Measurements from ENCODE around the gene MRPL45. TPM values are rescaled to one million over a fixed set of nuclear protein-coding genes. Genes with fewer than 3 reads are reported as not detected.

Gene MRPL45
- polyA plus RNA-seq, 1 of the 3 experiments (the other 2 are of a cell fraction): 35.5 TPM

DNA sequence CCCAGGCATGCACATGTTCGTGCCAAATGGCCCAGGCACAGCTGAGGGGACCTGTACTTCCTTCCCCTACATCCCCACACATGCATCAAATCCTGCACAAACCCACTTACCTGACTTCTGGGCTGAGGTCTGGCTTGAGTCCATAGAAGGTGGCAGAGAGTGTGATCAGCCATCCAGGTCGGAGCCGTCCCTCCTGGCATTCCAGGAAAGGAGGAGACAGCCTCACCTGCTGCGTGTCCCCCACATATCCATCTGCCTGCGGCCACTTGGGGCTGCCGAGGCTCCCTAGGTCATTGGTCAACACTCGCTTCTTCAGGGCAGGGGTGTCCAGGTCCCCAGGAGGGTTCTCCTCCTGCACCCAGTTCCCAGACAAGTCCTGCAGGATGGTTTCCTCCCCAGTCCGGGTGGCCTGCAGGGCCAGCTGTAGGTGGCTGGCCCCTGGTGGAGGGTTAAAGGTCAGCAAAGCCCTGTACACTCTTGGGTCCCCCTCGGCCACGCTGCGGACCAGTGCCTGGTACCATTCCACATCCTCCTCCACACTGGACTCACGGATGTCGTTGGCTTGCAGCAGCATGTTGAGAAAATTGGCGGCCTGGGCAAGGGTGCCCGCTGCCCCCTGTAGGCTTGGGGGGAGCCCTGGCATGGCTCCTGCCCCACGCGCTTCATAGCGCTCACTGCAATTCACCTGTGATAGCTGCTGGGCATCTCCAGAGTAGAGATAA, 46.1 kb downstream of the MRPL45 start (continued):
- no peak for TF ChIP-seq NRF1 (IDR thresholded peaks at IDR 0.05; ENCODE audit: low read depth, low read length)

DNA sequence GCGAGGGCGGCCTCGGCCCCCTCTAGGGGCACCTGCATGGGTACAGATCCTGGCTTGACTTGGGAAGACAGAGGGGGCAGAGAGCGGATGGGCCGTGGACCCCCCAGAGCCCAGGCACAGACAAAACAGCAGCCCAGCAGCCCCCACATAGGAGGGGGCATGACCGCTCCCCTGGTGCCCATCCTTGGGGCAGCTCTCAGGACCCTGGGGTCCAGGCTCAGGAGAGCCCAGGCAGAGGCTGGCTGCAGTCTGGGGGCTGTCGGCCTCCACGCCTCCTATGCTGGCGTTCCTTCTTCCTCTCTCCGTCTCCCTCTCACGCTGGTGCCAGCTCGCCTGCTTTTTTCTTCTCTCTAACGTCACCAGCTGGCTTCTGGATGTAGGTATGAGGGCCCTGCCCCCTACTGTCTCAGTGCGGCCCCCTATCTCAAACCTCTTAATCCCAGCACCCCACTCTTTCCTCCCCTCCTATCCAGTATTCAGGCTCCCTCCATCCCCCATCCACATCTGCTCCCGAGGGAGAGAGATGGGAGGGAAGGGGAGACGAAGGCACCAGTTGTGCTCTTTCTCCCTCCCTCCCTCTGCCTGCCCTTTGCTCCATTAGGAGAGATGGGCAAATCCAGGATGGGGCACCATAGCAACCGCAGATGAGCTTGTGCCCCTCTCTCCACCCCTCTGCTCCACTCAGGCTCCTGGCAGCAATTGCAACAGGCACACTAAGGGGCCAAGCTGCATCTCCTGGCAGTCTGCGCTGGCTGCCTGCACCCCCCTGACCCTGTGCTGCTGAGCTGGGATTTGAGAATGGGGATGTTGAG, 46.8 kb downstream of the MRPL45 start, which contains the start of gene GPR179:
GPR179 (minus strand) TSS at position 349 of the 812 bp plus-strand sequence; CDS start at position 182, 167 bp downstream.
- no peak for TF ChIP-seq MEF2A (IDR thresholded peaks at IDR 0.05; ENCODE audit: borderline replicate concordance, low read depth)
- no peak for TF ChIP-seq JUND (IDR thresholded peaks at IDR 0.05)
- TF ChIP-seq, protein P1, sequence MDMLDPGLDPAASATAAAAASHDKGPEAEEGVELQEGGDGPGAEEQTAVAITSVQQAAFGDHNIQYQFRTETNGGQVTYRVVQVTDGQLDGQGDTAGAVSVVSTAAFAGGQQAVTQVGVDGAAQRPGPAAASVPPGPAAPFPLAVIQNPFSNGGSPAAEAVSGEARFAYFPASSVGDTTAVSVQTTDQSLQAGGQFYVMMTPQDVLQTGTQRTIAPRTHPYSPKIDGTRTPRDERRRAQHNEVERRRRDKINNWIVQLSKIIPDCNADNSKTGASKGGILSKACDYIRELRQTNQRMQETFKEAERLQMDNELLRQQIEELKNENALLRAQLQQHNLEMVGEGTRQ (IDR thresholded peaks at IDR 0.05; ENCODE audit: borderline replicate concordance, low read depth, low read length): no peak
- TF ChIP-seq EZH2phosphoT487 (IDR thresholded peaks at IDR 0.05; ENCODE audit: borderline replicate concordance, low read depth): no peak
- no peak for TF ChIP-seq GABPA (IDR thresholded peaks at IDR 0.05; ENCODE audit: low read depth)
- no peak for TF ChIP-seq RAD21 (IDR thresholded peaks at IDR 0.05; ENCODE audit: low read length)
- TF ChIP-seq, protein P2, sequence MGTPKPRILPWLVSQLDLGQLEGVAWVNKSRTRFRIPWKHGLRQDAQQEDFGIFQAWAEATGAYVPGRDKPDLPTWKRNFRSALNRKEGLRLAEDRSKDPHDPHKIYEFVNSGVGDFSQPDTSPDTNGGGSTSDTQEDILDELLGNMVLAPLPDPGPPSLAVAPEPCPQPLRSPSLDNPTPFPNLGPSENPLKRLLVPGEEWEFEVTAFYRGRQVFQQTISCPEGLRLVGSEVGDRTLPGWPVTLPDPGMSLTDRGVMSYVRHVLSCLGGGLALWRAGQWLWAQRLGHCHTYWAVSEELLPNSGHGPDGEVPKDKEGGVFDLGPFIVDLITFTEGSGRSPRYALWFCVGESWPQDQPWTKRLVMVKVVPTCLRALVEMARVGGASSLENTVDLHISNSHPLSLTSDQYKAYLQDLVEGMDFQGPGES (IDR thresholded peaks at IDR 0.05; ENCODE audit: low read depth, low read length): no peak
- Histone ChIP-seq H3K9ac (no peak within 1 kb of the TSS), H2AFZ (ENCODE audit: low read depth) (no peak within 1 kb of the TSS), H3K9me3 (no peaks in the 10 kb centered on the region), H3K36me3 (replicated peaks in 1 of 2; ENCODE audit: control insufficient read depth in 1 of 2, insufficient read depth in 2 of 2, low read length in 1 of 2) (no peaks in the 10 kb centered on the region), H3K4me3 (ENCODE audit: low read depth in 2 of 2, low read length in 1 of 2) (no peak within 1 kb of the TSS), H3K9me2 (no peaks in the 10 kb centered on the region), H3F3A (replicated peaks; ENCODE audit: insufficient read depth) (no peaks in the 10 kb centered on the region), H3K27ac (ENCODE audit: low read depth in 2 of 2, low read length in 1 of 2) (no peak within 1 kb of the TSS), H3K79me2 (ENCODE audit: insufficient read depth) (no peaks in the 10 kb centered on the region), H3K27me3 (ENCODE audit: insufficient read depth) (no peaks in the 10 kb centered on the region), H3K4me2 (no peak within 1 kb of the TSS), H3K4me1 (ENCODE audit: control insufficient read depth in 1 of 2, insufficient read depth in 2 of 2, low read depth in 1 of 2, low read length in 1 of 2) (peaks cover 0 to 11% of the 10 kb centered on the region in 2 experiments; a peak in 1 of 4 replicates), H4K20me1 (ENCODE audit: insufficient read depth) (no peaks in the 10 kb centered on the region)
- ChIA-PET CTCF (interaction anchor here (0.8 to 24.7 kb wide), 4 partner anchors 13 to 100 kb away, joined by 3 to 423 read pairs (median 153); no protein-coding TSS in a partner anchor), POLR2A (no interaction called here)
- peak; percentile 33 for DNase-seq
- 78% methylated on average over 15 of the region's 18 CpGs for WGBS (ENCODE audit: low lambda C conversion rate)

DNA sequence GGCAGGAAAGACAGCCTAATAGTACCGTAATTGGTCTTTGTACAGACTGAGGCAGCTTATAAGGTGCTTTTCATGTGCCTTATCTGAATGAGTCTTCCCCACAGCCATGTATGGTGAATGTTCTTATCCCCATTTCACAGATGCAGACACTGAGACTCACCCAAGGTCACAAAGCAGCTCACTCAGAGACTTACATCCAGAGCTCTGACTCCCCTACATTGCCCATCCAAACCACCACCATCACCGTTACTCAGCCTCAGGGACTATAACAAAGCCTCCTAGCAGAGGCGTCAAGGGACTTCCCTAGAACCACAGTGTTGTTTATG, 47.4 kb downstream of the MRPL45 start:
- no peak for DNase-seq
- Histone ChIP-seq H3K4me1 (ENCODE audit: control insufficient read depth in 1 of 2, insufficient read depth in 2 of 2, low read depth in 1 of 2, low read length in 1 of 2) (peaks cover 0 to 11% of the 10 kb centered on the region in 2 experiments; a peak in 1 of 4 replicates), H3K4me3 (ENCODE audit: low read depth in 2 of 2, low read length in 1 of 2) (no peak overlapping the region), H3K79me2 (ENCODE audit: insufficient read depth) (no peaks in the 10 kb centered on the region), H3K27me3 (ENCODE audit: insufficient read depth) (no peaks in the 10 kb centered on the region), H3K9me2 (no peaks in the 10 kb centered on the region), H2AFZ (ENCODE audit: low read depth) (no peak overlapping the region), H3K27ac (ENCODE audit: low read depth in 2 of 2, low read length in 1 of 2) (no peak overlapping the region), H3K9ac (no peak overlapping the region), H3K36me3 (replicated peaks in 1 of 2; ENCODE audit: control insufficient read depth in 1 of 2, insufficient read depth in 2 of 2, low read length in 1 of 2) (no peaks in the 10 kb centered on the region), H3F3A (replicated peaks; ENCODE audit: insufficient read depth) (no peaks in the 10 kb centered on the region), H4K20me1 (ENCODE audit: insufficient read depth) (no peaks in the 10 kb centered on the region), H3K4me2 (no peak overlapping the region), H3K9me3 (no peaks in the 10 kb centered on the region)
- 82% methylated on average over 3 of the region's 3 CpGs for WGBS (ENCODE audit: low lambda C conversion rate)
- no peak for TF ChIP-seq EZH2phosphoT487 (IDR thresholded peaks at IDR 0.05; ENCODE audit: borderline replicate concordance, low read depth)
- TF ChIP-seq, protein P3, sequence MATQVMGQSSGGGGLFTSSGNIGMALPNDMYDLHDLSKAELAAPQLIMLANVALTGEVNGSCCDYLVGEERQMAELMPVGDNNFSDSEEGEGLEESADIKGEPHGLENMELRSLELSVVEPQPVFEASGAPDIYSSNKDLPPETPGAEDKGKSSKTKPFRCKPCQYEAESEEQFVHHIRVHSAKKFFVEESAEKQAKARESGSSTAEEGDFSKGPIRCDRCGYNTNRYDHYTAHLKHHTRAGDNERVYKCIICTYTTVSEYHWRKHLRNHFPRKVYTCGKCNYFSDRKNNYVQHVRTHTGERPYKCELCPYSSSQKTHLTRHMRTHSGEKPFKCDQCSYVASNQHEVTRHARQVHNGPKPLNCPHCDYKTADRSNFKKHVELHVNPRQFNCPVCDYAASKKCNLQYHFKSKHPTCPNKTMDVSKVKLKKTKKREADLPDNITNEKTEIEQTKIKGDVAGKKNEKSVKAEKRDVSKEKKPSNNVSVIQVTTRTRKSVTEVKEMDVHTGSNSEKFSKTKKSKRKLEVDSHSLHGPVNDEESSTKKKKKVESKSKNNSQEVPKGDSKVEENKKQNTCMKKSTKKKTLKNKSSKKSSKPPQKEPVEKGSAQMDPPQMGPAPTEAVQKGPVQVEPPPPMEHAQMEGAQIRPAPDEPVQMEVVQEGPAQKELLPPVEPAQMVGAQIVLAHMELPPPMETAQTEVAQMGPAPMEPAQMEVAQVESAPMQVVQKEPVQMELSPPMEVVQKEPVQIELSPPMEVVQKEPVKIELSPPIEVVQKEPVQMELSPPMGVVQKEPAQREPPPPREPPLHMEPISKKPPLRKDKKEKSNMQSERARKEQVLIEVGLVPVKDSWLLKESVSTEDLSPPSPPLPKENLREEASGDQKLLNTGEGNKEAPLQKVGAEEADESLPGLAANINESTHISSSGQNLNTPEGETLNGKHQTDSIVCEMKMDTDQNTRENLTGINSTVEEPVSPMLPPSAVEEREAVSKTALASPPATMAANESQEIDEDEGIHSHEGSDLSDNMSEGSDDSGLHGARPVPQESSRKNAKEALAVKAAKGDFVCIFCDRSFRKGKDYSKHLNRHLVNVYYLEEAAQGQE (IDR thresholded peaks at IDR 0.05; ENCODE audit: low read depth, low read length): no peak
- no peak for TF ChIP-seq RAD21 (IDR thresholded peaks at IDR 0.05; ENCODE audit: low read length)
- no peak for TF ChIP-seq NFIC (IDR thresholded peaks at IDR 0.05; ENCODE audit: borderline replicate concordance)
- TF ChIP-seq, protein P1 (IDR thresholded peaks at IDR 0.05; ENCODE audit: borderline replicate concordance, low read depth, low read length): no peak
- no peak for TF ChIP-seq ELF1 (IDR thresholded peaks at IDR 0.05)
- no peak for TF ChIP-seq SMC3 (IDR thresholded peaks at IDR 0.05; ENCODE audit: low read depth, low read length)
- no peak for TF ChIP-seq FOXJ3 (CRISPR knock-in tag; IDR thresholded peaks at IDR 0.05)
- TF ChIP-seq, protein P2 (IDR thresholded peaks at IDR 0.05; ENCODE audit: low read depth, low read length): no peak
- TF ChIP-seq MEF2A (IDR thresholded peaks at IDR 0.05; ENCODE audit: borderline replicate concordance, low read depth): no peak
- ChIA-PET CTCF (interaction anchor here (0.8 to 24.7 kb wide), 4 partner anchors 14 to 99 kb away, joined by 3 to 423 read pairs (median 153); no protein-coding TSS in a partner anchor), POLR2A (no interaction called here)

Data from SK-N-SH (cell line).